GM19438 (cell line): ENCODE results near the gene DUSP22.
"Not testable (repeated sequence)": the region's sequence is repeated elsewhere in the genome, so short reads cannot be mapped to it uniquely, and the experiment has no call there.

Experiments
- ATAC-seq: cut with Tn5 transposase; IDR thresholded peaks from one replicate; pipeline ENCODE4 v1.9.1; 2021; ENCODE audit warnings: low read depth; ENCODE audit not compliant: unreplicated experiment

DUSP22 gene

DNA sequence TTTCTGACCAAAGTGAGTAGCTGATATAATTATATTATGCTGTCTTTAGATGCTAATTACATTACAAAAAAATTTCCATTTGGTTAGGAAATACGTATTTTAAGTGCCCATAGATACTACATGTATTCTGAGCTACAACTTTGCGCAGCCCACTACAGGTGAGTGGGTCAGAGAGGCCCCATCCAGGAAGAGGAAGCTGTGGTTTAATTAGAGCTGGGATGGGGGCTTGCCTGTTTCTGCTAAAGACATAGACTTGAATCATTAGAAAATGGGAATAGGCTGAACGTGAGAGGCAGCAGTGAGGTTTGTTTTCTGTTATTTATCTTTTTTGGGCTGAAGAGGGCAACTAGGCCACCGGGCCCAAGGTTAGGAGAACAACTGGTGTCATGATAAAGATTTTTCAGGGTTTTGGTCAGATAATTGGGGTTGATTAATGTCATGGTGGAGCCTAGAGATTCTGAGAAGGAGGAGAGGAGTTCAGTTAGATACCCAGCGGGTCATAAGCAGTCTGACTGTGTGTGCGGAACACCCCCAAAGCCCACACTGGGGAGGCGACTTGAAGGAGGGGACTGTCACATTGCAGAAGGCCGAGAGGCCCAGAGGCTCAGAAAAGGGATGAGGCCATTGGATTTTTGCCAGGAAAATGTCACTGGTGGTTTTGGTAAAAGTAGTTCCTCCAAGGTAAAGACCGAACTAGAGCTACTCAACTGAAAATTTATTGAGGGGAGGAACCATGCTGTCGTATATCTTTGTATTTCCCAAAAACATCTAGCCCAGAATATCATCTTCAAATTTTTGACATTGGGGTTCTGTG lies 84.7 kb downstream of the DUSP22 start:
- no peak for ATAC-seq

DNA sequence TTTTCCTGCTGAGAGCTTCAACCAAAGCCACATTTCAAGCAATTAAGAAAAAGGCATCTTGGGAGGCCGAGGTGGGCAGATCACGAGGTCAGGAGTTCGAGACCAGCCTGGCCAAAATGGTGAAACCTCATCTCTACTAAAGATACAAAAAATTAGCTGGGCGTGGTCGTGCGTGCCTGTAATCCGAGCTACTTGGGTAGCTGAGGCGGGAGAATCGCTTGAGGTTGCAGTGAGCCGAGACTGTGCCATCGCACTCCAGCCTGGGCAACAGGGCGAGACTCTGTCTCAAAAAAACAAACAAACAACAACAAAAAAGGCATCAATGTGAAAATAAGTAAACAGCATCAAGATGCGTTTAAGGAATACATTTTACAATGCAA lies 85.3 kb downstream of the DUSP22 start:
- ATAC-seq = not testable (repeated sequence)

DNA sequence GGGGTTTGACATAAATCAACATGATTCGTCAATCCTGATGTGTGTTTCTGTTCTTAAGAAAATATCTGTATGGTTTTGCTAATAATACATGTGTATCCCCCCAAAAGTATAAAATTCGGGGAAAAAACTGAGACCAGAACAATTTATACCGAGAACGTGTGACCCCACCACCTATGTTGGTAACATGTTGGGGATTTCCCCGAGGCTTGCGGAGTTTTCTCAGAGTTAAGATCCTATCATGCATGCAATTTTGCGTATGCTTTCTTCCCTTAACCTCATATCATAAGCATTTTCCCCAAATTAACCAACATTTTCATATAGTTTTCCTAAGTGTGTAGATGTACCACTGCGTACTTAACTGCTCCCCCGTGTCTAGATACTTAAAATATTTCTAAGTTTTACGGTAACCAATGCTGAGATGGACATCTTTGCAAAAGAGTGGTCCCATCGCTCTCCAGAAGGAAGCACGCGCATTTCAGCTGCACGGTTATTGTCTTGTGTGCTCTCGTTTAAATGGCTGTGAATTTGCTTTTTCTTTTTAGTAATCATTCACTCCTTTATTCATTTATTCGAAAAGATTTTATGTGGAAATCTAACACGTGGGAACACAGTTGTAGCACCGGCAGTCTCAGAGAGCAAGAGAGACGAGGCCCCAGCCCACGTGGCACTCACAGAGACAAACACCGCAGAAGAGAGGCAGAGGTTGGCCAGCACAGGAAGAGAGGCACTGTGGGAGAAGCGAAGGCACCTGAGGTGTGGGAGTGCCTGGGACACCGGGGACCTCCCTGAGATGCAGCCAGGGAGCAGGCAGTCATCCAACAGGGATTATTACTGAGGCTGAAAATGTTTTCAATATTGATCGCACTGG lies 86.0 kb downstream of the DUSP22 start:
- ATAC-seq = no peak

DNA sequence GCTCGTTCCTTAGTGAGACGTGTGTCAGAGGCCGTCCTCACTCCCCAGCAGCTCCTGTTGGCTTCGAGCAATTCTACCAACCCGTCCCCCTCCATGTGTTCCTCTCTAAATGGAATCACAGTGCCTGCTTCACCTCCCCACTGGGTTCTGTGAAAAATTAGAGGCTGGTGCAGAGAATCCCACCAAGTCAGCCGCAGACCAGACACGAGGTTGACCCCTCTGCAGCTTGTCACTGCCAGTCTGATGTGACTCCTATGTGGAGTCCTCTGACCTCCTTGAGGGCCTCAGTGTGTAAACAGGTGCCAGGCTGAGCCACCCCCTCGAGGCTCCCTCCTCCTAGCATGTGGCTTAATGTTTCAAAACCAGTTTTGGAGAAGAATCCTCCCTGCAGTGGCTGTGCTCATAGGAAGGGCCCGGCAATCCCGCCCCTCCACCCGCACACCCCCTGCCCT lies 86.7 kb downstream of the DUSP22 start:
- ATAC-seq = no peak

DNA sequence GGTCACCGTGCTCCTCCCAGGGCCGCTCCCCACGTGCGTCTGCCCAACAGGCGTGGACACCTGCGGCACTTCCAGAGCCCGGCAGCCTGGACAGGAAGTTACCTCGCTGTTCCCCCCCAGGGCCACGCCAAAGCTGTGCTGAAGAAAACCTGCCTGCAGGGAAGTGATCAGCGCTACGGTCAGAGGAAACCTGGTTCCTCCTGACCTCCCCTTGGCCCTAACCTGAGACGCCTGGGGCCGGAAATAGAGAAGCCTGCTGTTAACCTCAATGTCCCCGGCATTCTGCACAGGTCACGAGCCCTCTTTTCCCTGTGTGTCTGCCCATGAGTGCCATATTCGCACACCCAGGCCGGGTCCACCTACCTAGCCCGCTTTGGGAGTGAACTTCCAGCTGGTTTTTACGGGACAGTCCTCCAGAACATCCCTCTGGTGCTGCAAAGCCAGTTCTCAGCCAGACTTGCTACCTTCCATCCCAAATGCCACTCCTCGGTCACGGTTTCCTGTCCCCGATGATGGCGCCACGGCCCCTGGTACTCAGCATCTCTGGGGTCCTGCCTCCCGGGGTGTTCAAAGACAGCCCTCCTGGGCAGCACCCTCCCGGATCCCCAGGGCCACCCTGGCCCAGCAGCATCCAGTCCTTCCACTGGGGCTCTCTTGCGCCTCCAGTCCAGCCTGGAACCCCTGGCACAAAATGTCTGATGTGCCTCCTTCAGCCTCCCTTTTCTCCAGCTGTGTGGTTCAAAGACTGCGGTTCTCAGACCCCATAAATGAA lies 87.3 kb downstream of the DUSP22 start:
- peak; percentile 62 for ATAC-seq

DNA sequence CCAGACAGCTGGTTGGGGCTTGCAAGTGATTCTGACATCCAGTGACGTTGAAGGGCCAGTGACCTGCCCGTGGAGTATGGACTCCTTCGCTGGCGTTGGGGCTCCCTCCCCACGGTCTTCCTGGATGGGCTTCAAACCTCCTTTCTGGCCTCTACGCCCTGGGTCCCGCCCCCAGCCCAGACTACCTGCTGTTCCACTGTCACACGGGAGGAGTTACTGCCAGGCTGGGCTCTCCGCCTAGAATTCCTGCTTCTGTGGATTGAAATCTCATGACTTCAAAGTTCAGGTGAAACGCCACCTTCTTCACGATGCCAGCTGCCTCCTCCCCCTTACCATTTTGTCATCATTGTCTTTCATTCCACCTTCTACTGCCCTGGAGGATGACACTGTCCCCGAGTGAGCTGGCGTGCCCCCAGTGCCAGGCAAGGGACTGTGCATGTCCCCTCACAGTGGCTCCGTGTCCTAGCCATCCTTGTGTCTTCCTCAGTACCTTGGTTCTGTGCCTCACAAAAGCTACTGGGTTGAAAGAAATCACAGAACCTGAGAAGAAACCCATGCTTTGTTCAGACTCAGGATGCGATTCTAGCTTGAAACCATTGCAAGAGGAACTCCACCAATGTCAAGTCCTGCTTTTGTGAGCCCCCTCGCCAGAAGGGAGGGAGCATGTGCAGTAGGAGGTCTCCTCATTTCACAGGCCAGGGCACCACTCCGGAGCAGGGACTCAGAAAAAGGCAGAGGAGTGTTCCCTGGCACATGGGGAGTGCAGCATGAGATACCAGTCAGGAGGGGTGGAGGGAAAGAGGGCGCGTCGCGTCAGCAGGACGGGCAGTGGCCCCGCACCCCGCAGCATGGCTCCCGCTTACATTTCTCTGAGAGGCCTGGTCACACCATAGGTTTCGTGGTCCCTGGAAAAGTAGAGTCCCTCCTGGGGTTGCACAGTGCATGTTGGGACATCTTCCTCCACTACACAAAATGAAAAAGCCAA lies 88.2 kb downstream of the DUSP22 start:
- ATAC-seq = no peak

DNA sequence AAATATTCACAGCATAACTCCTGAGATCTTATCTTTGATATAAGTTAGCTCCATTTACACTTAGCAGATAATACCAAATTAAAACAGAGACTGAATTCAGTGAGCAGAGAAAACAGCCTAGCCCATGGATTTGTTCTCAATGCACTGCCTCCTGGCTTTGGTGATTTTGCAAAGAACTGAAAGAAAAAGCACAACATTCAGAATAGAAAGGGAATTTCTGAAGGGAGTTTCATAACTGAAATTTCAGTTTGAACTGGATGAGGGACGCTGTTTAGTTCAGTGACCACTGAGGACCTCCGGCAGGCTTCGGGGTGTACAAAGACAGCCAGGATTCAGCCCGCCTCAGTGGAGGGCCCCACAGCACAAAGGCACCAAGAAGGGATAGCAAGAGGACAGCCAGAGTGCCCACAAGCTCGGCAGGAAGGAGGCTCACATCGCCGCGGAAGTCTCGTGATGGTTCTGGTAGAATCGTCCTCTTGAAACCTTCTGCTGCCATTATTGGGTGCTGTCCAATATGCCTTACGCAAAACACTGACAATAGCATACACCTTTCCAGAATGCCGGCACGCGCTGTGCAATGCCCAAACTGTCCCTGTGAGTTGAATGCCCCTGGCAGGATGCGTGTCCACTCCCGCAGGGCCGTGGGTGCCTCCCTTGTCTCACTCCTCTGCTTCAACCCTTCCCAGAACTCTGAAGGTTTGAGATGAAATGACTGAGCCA lies 89.6 kb downstream of the DUSP22 start:
- ATAC-seq = no peak

DNA sequence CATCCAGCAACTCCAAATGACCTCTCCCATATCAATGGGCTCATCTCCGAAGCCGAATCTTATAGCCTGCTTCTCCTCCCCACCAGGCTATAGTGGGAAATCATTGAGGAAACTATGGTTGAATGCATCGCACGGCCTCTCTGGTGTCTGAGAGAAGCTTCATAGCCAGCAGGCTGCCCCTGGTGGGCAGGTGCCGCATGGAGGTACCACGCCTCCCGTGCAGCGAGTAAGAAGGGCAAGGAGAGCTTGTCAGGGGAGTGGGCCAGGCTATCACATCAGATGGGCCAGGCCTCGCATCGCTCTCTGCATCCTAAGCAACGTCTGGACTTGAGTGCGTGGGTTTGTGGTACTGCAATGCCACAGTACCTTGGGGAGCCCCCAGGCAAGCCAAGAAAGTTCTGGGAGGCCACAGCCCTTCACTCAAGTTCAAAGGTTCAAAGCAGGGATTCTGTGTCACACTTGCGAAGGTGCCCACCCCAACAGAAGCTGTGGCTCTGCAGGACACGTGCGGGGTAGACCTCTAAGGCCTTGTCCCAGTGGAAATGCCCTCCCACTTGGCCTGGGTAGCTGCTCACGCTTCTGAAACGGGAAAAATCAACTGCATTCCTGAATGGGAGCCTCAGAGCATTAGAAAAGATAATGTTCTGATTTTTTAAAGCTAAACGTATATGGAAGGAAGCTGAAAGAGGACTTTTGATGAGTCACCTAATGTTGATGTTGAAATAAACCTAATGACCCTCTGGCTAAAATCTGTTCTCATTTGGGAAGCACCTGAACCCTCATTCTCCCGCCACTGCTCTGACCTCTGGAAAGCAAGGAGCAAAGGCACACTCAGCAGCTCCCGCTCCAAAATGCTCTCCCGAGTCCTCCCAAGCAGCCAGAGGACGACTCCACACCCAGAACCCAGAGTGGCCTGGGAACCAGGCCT lies 90.9 kb downstream of the DUSP22 start:
- no peak for ATAC-seq

DNA sequence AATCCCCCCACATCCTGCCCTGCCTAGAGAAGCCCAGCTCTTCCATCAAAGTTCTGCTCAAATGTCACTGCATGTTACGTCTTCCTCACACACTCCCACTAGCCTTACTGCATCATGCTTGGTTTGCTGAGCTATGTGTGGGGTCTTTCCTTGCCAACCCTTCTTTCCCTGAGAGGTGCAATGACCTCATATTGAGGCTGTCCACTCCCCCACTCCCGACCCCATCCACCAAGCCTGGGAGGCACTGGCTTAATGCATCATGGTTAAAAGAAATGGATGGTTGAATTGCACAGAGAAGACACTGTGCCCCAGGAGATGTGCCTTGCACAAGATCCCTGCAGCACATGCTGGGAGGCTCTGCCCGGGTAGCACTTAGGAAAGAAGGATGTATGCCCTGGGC lies 91.6 kb downstream of the DUSP22 start:
- no peak for ATAC-seq

DNA sequence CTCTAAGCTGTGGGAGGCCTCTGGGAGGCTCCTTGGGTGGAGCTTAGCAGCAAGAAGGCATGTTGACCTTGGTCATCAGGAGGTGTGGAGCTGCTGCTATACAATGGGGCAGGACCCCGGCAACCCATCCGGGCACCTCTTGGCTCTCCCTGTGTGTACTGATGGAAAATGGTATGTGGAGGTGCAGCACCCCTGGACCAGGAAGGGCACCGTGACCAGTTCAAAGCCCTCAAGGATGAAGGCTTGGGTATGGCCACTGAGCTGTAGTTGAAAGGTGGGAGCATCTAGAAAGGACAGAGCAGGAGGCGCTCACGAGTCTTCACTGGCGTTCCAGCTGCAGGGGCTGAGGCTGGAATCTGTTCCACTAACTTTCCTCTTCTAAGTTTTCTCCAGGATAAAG lies 92.6 kb downstream of the DUSP22 start:
- no peak for ATAC-seq

DNA sequence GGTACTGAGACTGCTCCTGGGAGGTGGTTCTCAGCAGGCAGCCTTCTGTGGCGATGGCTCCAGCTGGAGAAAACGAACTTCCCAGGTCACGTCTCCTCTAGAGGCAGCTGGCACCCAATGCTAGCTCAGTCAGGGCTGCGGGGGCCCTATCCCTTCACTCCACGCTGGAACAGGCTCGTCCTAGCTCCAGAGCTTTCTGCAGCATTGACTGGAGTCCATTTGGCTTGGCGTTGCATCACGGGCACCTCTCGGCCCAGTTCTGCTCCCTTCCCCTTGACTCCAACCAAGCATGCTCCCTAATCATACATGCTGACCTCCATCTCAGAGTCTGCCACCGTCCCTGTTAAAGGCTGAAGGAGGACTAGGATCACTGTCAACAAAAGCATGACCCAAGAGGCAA lies 93.3 kb downstream of the DUSP22 start:
- ATAC-seq = no peak

DNA sequence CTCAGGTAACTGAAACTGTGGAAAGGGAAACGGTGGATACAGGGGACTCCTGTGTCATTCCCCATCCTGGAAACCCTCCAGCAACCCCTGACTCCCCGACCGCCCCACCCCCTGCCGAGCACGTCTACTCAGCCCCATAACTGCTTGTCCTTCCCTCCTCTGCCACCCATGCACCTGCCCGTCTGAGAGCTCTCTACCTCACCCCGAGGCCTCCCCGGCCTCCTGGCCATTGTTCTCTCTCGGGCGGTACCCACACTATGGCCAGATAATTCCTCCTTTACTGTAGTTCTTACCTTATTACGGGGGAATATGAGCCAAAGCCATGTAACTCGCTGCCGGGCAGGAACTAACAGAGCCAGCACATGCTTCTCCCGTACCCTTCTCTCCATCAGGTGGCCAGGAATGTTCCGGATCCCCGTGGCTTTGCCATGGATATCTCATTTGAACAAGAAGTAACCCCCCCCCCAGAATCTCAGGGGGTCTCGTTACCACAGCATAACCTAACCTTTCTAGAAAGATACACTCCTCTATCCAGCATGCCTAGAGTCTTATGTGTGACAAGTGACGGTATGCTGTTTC lies 94.5 kb downstream of the DUSP22 start:
- ATAC-seq = no peak

DNA sequence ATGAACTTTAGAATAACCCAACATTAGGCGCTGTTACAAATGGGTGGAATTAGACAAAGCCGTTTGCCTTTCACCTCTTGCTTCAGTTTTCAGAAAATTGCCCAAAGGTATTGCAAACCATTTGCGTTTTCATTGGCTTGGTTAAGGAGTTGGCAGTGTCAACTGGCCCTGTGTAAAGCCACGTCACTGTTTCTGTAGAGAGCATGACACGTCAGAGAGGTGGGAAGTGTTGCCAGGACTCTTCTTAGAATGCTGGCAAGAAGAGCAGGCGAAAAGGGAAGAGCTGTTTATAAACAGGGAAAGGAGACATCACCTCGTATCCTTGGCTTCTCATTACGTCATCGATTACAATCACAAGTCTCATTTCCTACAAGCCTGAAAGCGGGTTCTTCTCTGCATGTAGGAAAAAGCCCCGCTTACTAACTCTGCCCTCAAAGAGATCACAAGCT lies 95.0 kb downstream of the DUSP22 start:
- no peak for ATAC-seq

DNA sequence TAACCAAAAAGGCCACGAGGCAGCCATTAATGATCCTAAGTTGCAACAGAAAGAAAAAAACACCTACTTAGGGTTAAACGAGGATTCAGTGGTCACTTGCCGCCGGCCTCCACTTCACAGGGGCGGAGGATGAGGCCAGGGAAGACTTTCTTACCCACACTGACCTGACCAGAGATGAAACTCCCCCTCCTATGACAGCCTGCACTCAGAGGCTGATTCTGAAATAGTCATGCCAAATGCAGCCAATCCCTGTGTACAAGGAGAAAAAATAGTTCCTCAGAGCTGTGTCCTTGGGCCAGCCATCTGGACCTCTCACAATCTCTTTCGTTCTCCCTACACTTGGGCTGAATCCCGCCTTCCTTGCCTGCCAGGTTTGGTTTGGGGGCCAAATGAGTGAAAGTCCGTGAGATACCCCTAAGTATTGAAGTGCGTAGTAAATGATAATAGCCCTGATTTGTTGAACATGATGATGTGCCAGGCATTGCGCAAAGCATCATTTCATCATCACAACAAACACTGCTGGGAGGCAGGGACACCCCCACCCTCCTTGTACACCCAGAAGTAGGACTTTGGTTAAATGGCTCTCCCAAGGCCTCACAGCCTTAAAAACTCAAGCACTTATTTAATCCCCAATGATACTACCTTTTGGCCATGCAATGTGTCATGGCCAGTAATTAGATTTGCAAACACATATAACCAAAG lies 96.1 kb downstream of the DUSP22 start:
- no peak for ATAC-seq

DNA sequence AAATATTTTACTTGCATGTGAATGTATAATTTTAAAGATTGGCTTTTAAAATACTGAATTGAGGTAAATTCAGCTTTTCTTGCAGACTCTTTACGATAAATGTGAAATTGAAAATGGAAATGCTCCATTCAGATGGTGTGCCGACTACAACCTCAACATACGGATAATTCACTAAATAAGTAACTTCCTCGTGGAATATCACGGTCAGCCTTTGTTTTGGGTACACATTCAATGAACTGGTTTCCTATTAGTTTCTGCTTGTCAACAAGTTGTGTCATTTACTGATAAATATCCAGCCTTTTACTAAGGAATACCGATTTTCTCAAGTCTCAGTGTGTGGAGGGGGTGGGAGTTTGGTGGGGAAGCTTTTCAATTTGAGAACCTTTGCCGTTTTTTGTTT lies 96.9 kb downstream of the DUSP22 start:
- ATAC-seq = no peak

DNA sequence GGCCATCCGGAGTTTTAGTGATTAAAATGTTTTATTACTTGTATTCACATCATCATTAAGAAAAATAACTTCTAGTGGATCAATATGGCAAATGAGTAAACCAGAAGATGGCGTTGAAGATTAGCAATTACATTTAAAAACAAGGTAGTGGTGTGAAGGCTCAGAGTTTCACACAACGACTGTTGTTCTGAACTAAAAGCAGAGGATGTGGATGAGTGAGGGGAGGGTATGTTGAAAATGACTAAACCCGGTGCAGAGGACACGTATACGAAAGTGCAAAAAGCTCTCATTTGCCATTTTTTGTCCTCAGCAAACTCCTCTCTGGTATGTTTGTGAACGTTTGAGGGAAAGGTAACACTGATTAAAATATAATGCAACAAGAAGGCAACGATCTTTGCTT lies 97.3 kb downstream of the DUSP22 start:
- no peak for ATAC-seq

DNA sequence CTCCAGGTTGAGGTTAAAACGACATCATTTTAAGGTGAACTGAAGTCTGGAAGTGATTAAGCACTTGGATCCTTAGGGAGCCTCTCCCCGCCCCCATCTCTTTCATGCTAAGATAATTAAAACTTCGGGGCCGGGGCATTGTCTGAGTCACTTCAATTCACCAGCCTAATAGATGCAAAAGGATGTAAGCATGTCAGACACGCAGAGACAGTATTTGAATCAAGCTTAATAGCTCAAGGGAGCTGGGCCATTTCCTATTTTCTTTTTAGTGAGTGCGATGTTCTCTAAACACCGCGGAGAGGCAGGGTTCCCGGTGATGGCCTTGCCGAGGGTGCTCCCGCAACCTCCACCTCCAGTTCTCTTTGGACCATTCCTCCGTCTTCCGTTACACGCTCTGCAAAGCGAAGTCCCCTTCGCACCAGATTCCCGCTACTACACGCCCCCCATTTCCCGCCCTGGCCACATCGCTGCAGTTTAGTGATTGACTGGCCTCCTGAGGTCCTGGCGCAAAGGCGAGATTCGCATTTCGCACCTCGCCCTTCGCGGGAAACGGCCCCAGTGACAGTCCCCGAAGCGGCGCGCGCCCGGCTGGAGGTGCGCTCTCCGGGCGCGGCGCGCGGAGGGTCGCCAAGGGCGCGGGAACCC lies 98.7 kb downstream of the DUSP22 start:
- ATAC-seq = peak; percentile 29
